Natural killer cell treated with Interleukin-12 subunit alpha and Interleukin-12 subunit beta and Interleukin-15 and Interleukin-18, amount 100 ng/mL, for 72 hours (primary cell): ENCODE results near the gene FUS. TPM values are rescaled to one million over a fixed set of nuclear protein-coding genes. Genes with fewer than 3 reads are reported as not detected.

Experiments
- ATAC-seq, 2 donors: fragments of 150-1000 bp; cut with Tn5 transposase in 1 of 2; sonication (Bioruptor Pico), chemical (Tn5 transposase) in 1 of 2; 2 replicates each; pipeline ENCODE4 v1.10.0; 2021
- DNase-seq: peaks from one replicate; pipeline ENCODE4 v3.0.0; 2022; ENCODE audit warnings: low spot score
- H3K27ac Mint-ChIP-seq, 2 donors: 1 replicate in 1 of 2; 2 replicates in 1 of 2; pipeline ENCODE4 v1.8.0; 2022; ENCODE audit warnings: mixed read lengths in 2 of 2, mild to moderate bottlenecking in 1 of 2, moderate library complexity in 1 of 2
- H3K27me3 Mint-ChIP-seq, 2 donors: 1 replicate in 1 of 2; 2 replicates in 1 of 2; pipeline ENCODE4 v1.8.0; 2022; ENCODE audit warnings: mixed read lengths in 2 of 2
- H3K36me3 Mint-ChIP-seq: one replicate; pipeline ENCODE4 v1.8.0; 2022; ENCODE audit warnings: mixed read lengths
- H3K4me1 Mint-ChIP-seq, 2 donors: 1 replicate in 1 of 2; 2 replicates in 1 of 2; pipeline ENCODE4 v1.8.0; 2022; ENCODE audit warnings: low read depth in 2 of 2, mixed read lengths in 2 of 2, mild to moderate bottlenecking in 1 of 2
- H3K4me3 Mint-ChIP-seq: one replicate; pipeline ENCODE4 v1.8.0; 2022; ENCODE audit warnings: mixed read lengths
- H3K9me3 Mint-ChIP-seq: 2 replicates; pipeline ENCODE4 v1.8.0; 2022; ENCODE audit warnings: mixed read lengths
- total RNA-seq, 2 donors: library from RNA; stranded (reverse); gene quantifications; one replicate each; pipeline ENCODE4 v1.2.3, GENCODE V29; 2022

The FUS gene
- total RNA-seq, 2 donors from 2014 or later: 625 to 840 TPM

GRCh38 chr16:31229501-31229900 is 49.6 kb downstream of the FUS start:
- no peak overlapping the region for H3K27ac Mint-ChIP-seq
- ATAC-seq (no peak), DNase-seq (no peak)
- H3K36me3 Mint-ChIP-seq: no peaks in the 10 kb centered on the region
- H3K4me1 Mint-ChIP-seq: peaks cover 0 to 3% of the 10 kb centered on the region in 2 donors
- no peaks in the 10 kb centered on the region for H3K9me3 Mint-ChIP-seq
- no peaks in the 10 kb centered on the region for H3K27me3 Mint-ChIP-seq
- no peak overlapping the region for H3K4me3 Mint-ChIP-seq

GRCh38 chr16:31238041-31238440 is 58.1 kb downstream of the FUS start:
- no peaks in the 10 kb centered on the region for H3K27me3 Mint-ChIP-seq
- DNase-seq (no peak), ATAC-seq (no peak)
- no peaks in the 10 kb centered on the region for H3K9me3 Mint-ChIP-seq
- H3K27ac Mint-ChIP-seq: no peak overlapping the region
- H3K4me3 Mint-ChIP-seq: no peak overlapping the region
- peaks cover 0 to 4% of the 10 kb centered on the region in 2 donors for H3K4me1 Mint-ChIP-seq
- H3K36me3 Mint-ChIP-seq: no peaks in the 10 kb centered on the region

Other genes with a start within 250 kb of the FUS start
- gene ORAI3, start 231.1 kb upstream of the FUS start, total RNA-seq: 10 to 100 TPM in 1 of 2 donors, 1 to 10 TPM in 1; 7.4 to 16.8 TPM
- 10 to 100 TPM; 27.5 to 40.0 TPM for gene SETD1A, start 222.4 kb upstream of the FUS start, total RNA-seq
- 1 to 10 TPM; 2.3 to 5.3 TPM for gene HSD3B7, start 194.9 kb upstream of the FUS start, total RNA-seq
- under 1 TPM; 0.05 to 0.50 TPM for gene STX1B, start 169.5 kb upstream of the FUS start, total RNA-seq
- 10 to 100 TPM; 85.1 to 92.0 TPM for gene STX4, start 146.6 kb upstream of the FUS start, total RNA-seq
- gene ZNF668, start 105.9 kb upstream of the FUS start, total RNA-seq: 10 to 100 TPM; 16.4 to 30.5 TPM
- 10 to 100 TPM; 25.8 to 26.3 TPM for gene ZNF646, start 105.7 kb upstream of the FUS start, total RNA-seq
- 1 to 10 TPM; 4.1 to 5.1 TPM for gene PRSS53, start 91.2 kb upstream of the FUS start, total RNA-seq
- 10 to 100 TPM; 65.2 to 84.6 TPM for gene VKORC1, start 85.3 kb upstream of the FUS start, total RNA-seq
- gene BCKDK, start 71.8 kb upstream of the FUS start, total RNA-seq: 10 to 100 TPM; 42.7 to 43.1 TPM
- gene KAT8, start 62.5 kb upstream of the FUS start, total RNA-seq: 10 to 100 TPM; 39.5 to 67.3 TPM
- not detected for gene PRSS8, start 44.4 kb upstream of the FUS start, total RNA-seq
- gene PRSS36, start 30.1 kb upstream of the FUS start, total RNA-seq: 1 to 10 TPM in 1 of 2 donors, not detected in 1; 1.5 TPM
- gene PYCARD, start 22.6 kb downstream of the FUS start, total RNA-seq: 10 to 100 TPM; 23.1 to 29.8 TPM
- gene TRIM72, start 34.0 kb downstream of the FUS start, total RNA-seq: under 1 TPM in 1 of 2 donors, not detected in 1; 0.06 TPM
- gene PYDC1, start 37.0 kb downstream of the FUS start, total RNA-seq: not detected
- gene ITGAM, start 79.8 kb downstream of the FUS start, total RNA-seq: 10 to 100 TPM; 63.9 to 77.8 TPM
- 100 to 1,000 TPM in 1 of 2 donors, 10 to 100 TPM in 1; 62.1 to 124 TPM for gene ITGAX, start 175.0 kb downstream of the FUS start, total RNA-seq
- under 1 TPM in 1 of 2 donors, not detected in 1; 0.47 TPM for gene ITGAD, start 213.2 kb downstream of the FUS start, total RNA-seq
- gene COX6A2, start 248.2 kb downstream of the FUS start, total RNA-seq: not detected